Measurements from ENCODE around the gene TAF7. TPM values are rescaled to one million over a fixed set of nuclear protein-coding genes. Genes with fewer than 3 reads are reported as not detected.
A peak's percentile ranks its signal among the peaks of the same experiment; 100 is the strongest.

The TAF7 gene
- total RNA-seq (10 to 100 TPM; 74.4 to 90.7 TPM), total RNA-seq (189 to 195 reads per million in 2 donors)

DNA sequence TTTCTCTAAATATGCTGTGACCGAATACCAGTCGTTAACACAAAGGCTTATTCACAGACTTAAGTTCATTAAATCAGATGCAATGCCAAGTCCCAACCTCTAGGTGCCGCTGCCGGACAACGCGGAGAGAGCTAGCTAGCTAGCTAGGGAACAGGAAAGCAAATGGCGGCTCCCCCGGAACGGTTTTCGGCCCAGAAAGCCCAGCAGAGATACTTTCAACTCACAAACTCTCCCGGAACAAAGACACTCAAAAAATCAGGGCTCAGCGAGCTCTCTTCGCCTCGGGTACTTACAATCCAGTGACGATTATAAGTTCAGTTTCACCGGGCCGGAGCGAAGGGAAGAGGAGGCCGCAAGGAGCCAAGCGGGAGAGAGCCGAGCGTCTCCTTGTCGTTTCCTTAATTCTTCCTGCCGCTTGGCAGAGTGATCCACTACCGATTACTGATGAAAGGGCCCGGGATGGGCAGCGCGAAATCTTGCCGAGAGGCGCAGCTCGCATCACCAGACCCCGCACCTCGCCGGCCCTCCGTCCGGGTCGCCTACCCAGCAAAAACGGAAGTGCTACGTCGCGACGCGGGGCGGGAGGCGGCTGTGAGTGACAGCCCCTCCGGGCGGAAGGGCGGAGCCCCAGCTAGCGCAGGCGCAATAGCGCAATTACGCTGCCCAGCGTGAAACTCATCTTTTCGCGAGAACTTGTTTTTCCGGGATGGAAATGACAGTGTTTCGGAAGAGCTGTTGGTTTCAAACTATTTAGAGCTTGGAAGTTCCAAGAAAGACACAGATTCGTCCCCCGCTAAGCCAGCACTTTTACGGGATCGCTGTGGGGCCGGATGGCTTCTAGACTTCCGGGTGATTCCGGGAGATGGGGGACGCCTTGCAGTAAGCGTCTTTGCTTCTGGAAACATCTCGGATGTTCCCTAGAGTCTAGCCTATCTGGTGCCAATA, at the start of gene TAF7:
TAF7 (minus strand) TSS at position 560 of the 945 bp plus-strand sequence. CDS start 740 bp downstream, outside the sequence.
- H3K4me3 Mint-ChIP-seq: peak within 1 kb of the TSS; percentile 94
- peak within 1 kb of the TSS; percentile 95 for H3K27ac Mint-ChIP-seq
- ATAC-seq (peak; percentile 91), DNase-seq (peak; percentile 83 to 91 (median 86))
- peaks cover 10% of the 10 kb centered on the region for H3K4me1 Mint-ChIP-seq
- peaks cover 30% of the 10 kb centered on the region for H3K9me3 ChIP-seq (ENCODE audit: control insufficient read depth, low read length, poor library complexity, severe bottlenecking)
- H3K27me3 Mint-ChIP-seq: no peaks in the 10 kb centered on the region
- H3K36me3 Mint-ChIP-seq (ENCODE audit: low read depth): peaks cover 11% of the 10 kb centered on the region

DNA sequence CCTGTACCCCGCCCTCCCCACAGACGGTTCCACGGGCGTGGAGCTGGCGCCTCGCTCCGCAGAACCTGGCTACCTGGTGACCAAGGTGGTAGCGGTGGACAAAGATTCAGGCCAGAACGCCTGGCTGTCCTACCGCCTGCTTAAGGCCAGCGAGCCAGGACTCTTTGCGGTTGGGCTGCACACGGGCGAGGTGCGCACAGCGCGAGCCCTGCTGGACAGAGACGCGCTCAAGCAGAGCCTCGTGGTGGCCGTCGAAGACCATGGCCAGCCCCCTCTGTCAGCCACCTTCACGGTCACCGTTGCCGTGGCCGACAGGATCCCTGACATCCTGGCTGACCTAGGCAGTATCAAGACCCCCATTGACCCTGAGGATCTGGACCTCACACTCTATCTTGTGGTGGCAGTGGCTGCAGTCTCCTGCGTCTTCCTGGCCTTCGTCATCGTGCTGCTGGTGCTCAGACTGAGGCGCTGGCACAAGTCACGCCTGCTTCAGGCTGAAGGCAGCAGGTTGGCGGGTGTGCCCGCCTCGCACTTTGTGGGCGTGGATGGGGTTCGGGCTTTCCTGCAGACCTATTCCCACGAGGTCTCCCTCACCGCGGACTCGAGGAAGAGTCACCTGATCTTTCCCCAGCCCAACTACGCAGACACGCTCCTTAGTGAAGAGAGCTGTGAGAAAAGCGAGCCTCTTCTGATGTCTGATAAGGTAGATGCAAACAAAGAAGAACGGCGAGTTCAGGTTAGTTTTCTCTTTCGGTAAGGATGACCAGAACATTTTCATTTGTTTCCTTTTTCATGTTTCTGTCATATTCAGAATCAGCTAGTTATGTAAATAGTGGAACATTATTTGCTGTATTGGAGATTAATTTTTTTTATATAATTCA, 45.7 kb upstream of the TAF7 start:
- no peak overlapping the region for H3K27ac Mint-ChIP-seq
- peaks cover 19% of the 10 kb centered on the region for H3K9me3 ChIP-seq (ENCODE audit: control insufficient read depth, low read length, poor library complexity, severe bottlenecking)
- no peak overlapping the region for H3K4me3 Mint-ChIP-seq
- H3K27me3 Mint-ChIP-seq: peaks cover 55% of the 10 kb centered on the region
- no peaks in the 10 kb centered on the region for H3K4me1 Mint-ChIP-seq
- H3K36me3 Mint-ChIP-seq (ENCODE audit: low read depth): peaks cover 10% of the 10 kb centered on the region
- ATAC-seq: no peak
- no peak for DNase-seq

- H3K4me1 Mint-ChIP-seq: no peaks in the 10 kb centered on the region
- H3K36me3 Mint-ChIP-seq (ENCODE audit: low read depth): peaks cover 10% of the 10 kb centered on the region
- peak within 1 kb of the TSS; percentile 8 for H3K27ac Mint-ChIP-seq
- DNase-seq (no peak), ATAC-seq (no peak)
- peaks cover 19% of the 10 kb centered on the region for H3K9me3 ChIP-seq (ENCODE audit: control insufficient read depth, low read length, poor library complexity, severe bottlenecking)
- no peak within 1 kb of the TSS for H3K4me3 Mint-ChIP-seq
- H3K27me3 Mint-ChIP-seq: peaks cover 51% of the 10 kb centered on the region
Measured at GRCh38 chr5:141363952-141364660, 43.5 kb upstream of the TAF7 start, which contains the start of gene PCDHGA5. PCDHGA5 (plus strand) TSS chr5:141364162; CDS start chr5:141364331, 169 bp downstream.

DNA sequence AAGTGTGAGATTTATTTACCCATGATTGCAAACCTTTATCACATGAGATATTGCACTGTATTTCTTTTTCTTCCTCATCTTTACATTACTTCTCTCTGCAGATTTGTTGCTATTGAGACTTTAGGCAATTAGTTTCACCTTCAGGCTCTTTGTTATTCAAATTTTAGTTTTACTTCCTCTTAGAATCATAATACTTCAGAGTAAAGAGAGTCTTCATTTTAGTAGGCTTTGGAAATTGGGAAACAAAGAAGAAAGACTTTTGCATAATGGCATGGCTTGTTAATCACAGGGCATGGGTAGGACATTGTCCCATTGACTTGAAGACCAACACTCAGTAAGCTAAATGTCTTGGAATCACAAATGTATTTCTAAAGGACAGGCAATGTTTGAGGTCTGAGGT, 42.1 kb upstream of the TAF7 start:
- Mint-ChIP-seq H3K4me3 (no peak overlapping the region), H3K36me3 (ENCODE audit: low read depth) (peaks cover 11% of the 10 kb centered on the region), H3K4me1 (no peaks in the 10 kb centered on the region), H3K27ac (no peak overlapping the region), H3K27me3 (peaks cover 57% of the 10 kb centered on the region)
- no peak for ATAC-seq
- no peak for DNase-seq
- peaks cover 19% of the 10 kb centered on the region for H3K9me3 ChIP-seq (ENCODE audit: control insufficient read depth, low read length, poor library complexity, severe bottlenecking)

DNA sequence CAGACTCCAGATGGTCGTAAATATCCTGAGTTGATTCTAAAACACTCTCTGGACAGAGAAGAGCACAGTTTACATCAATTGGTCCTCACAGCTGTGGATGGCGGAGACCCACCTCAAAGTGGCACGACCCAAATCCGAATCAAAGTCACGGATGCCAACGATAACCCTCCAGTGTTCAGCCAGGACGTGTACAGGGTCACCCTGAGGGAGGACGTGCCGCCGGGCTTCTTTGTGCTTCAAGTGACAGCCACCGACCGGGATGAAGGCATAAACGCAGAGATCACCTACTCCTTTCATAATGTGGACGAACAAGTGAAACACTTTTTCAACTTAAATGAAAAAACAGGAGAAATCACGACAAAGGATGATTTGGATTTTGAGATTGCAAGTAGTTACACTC, 40.1 kb upstream of the TAF7 start:
- ATAC-seq: no peak
- Mint-ChIP-seq H3K27me3 (peaks cover 49% of the 10 kb centered on the region), H3K27ac (no peak overlapping the region), H3K4me1 (no peaks in the 10 kb centered on the region), H3K36me3 (ENCODE audit: low read depth) (peaks cover 8% of the 10 kb centered on the region), H3K4me3 (no peak overlapping the region)
- peaks cover 14% of the 10 kb centered on the region for H3K9me3 ChIP-seq (ENCODE audit: control insufficient read depth, low read length, poor library complexity, severe bottlenecking)
- DNase-seq: no peak

GRCh38 chr5:141359790-141360426, 39.3 kb upstream of the TAF7 start, which contains the start of gene PCDHGB2:
PCDHGB2 (plus strand) TSS chr5:141359994; CDS start chr5:141360136, 142 bp downstream.
- Mint-ChIP-seq H3K27ac (no peak within 1 kb of the TSS), H3K36me3 (ENCODE audit: low read depth) (peaks cover 8% of the 10 kb centered on the region), H3K4me1 (no peaks in the 10 kb centered on the region), H3K27me3 (peaks cover 49% of the 10 kb centered on the region), H3K4me3 (peak within 1 kb of the TSS; percentile 52)
- no peak for DNase-seq
- H3K9me3 ChIP-seq (ENCODE audit: control insufficient read depth, low read length, poor library complexity, severe bottlenecking): peaks cover 8% of the 10 kb centered on the region
- ATAC-seq: peak; percentile 40

GRCh38 chr5:141356950-141357349, 36.4 kb upstream of the TAF7 start:
- no peaks in the 10 kb centered on the region for H3K9me3 ChIP-seq (ENCODE audit: control insufficient read depth, low read length, poor library complexity, severe bottlenecking)
- H3K27me3 Mint-ChIP-seq: peaks cover 45% of the 10 kb centered on the region
- no peak overlapping the region for H3K27ac Mint-ChIP-seq
- H3K4me3 Mint-ChIP-seq: no peak overlapping the region
- no peaks in the 10 kb centered on the region for H3K4me1 Mint-ChIP-seq
- DNase-seq (no peak), ATAC-seq (no peak)
- H3K36me3 Mint-ChIP-seq (ENCODE audit: low read depth): peaks cover 2% of the 10 kb centered on the region

- no peaks in the 10 kb centered on the region for H3K9me3 ChIP-seq (ENCODE audit: control insufficient read depth, low read length, poor library complexity, severe bottlenecking)
- DNase-seq (no peak), ATAC-seq (no peak)
- Mint-ChIP-seq H3K4me3 (no peak overlapping the region), H3K36me3 (ENCODE audit: low read depth) (peaks cover 2% of the 10 kb centered on the region), H3K27me3 (peaks cover 43% of the 10 kb centered on the region), H3K4me1 (no peaks in the 10 kb centered on the region), H3K27ac (no peak overlapping the region)
Measured at GRCh38 chr5:141356133-141356532, 35.5 kb upstream of the TAF7 start.

- ATAC-seq (no peak), DNase-seq (no peak)
- Mint-ChIP-seq H3K36me3 (ENCODE audit: low read depth) (peaks cover 2% of the 10 kb centered on the region), H3K4me1 (no peaks in the 10 kb centered on the region), H3K27ac (no peak overlapping the region), H3K4me3 (peak overlapping the region; percentile 7), H3K27me3 (peaks cover 39% of the 10 kb centered on the region)
- H3K9me3 ChIP-seq (ENCODE audit: control insufficient read depth, low read length, poor library complexity, severe bottlenecking): peaks cover 3% of the 10 kb centered on the region
Measured at GRCh38 chr5:141355641-141356040, 35.1 kb upstream of the TAF7 start.

DNA sequence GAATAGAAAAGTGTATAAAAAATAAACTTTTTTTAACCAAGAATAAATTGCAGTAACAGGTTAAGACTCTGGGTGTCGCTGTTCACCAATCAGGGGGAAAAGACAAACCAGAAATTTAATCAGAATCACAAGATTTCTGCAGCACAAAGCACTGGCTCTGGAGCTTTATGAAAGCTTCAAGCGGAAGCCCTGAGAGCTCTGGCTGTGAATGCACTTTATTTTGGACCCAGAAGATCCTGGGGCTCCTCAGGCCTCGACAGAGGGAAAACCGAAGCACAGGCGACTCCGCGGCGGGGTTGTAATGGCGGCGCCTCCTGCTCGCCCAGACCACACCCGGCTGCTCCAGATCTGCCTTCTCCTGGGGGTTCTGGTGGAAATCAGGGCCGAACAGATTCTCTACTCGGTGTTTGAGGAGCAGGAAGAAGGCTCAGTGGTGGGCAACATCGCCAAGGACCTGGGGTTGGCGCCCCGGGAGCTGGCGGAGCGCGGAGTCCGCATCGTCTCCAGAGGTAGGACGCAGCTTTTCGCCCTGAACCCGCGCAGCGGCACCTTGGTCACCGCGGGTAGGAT, 34.4 kb upstream of the TAF7 start, which contains the start of gene PCDHGA4:
PCDHGA4 (plus strand) TSS at position 122 of the 570 bp plus-strand sequence; CDS start at position 209, 87 bp downstream.
- Mint-ChIP-seq H3K27ac (no peak within 1 kb of the TSS), H3K27me3 (peaks cover 40% of the 10 kb centered on the region), H3K4me1 (no peaks in the 10 kb centered on the region), H3K4me3 (peak within 1 kb of the TSS; percentile 7), H3K36me3 (ENCODE audit: low read depth) (peaks cover 2% of the 10 kb centered on the region)
- ATAC-seq (no peak), DNase-seq (no peak)
- peaks cover 4% of the 10 kb centered on the region for H3K9me3 ChIP-seq (ENCODE audit: control insufficient read depth, low read length, poor library complexity, severe bottlenecking)

DNA sequence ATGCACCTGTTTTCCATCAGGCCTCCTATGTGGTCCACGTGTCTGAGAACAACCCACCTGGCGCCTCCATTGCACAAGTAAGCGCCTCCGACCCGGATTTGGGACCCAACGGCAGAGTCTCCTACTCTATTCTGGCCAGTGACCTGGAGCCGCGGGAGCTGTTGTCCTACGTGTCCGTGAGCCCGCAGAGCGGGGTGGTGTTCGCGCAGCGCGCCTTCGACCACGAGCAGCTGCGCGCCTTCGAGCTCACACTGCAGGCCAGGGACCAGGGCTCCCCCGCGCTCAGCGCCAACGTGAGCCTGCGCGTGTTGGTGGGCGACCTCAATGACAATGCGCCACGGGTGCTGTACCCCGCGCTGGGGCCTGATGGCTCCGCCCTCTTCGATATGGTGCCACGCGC, 31.0 kb upstream of the TAF7 start:
- peaks cover 4% of the 10 kb centered on the region for H3K9me3 ChIP-seq (ENCODE audit: control insufficient read depth, low read length, poor library complexity, severe bottlenecking)
- no peaks in the 10 kb centered on the region for H3K36me3 Mint-ChIP-seq (ENCODE audit: low read depth)
- DNase-seq: no peak
- peaks cover 36% of the 10 kb centered on the region for H3K27me3 Mint-ChIP-seq
- H3K27ac Mint-ChIP-seq: no peak overlapping the region
- no peaks in the 10 kb centered on the region for H3K4me1 Mint-ChIP-seq
- no peak for ATAC-seq
- no peak overlapping the region for H3K4me3 Mint-ChIP-seq
